Trophoblast cell (in vitro differentiated cells and primary cell): ENCODE results near the gene DDR2.

Experiments
- DNase-seq, 2 donors: peaks; one replicate each; pipeline ENCODE4 v3.0.0-alpha.2; 2016
- H2AFZ ChIP-seq: 2 replicates; pipeline ENCODE4 v1.6.1; 2013; ENCODE audit warnings: low read length, moderate library complexity, mild to moderate bottlenecking; ENCODE audit not compliant: insufficient read depth, poor library complexity
- H2AK5ac ChIP-seq: 2 replicates; pipeline ENCODE4 v1.6.1; 2013; ENCODE audit warnings: mild to moderate bottlenecking, low read length
- H2BK120ac ChIP-seq: 2 replicates; pipeline ENCODE4 v1.6.1; 2013; ENCODE audit warnings: low read length, mild to moderate bottlenecking, moderate library complexity; ENCODE audit not compliant: insufficient read depth, poor library complexity
- H2BK12ac ChIP-seq: 2 replicates; pipeline ENCODE4 v1.6.1; 2013; ENCODE audit warnings: mild to moderate bottlenecking, low read length, moderate library complexity
- H2BK5ac ChIP-seq: 2 replicates; pipeline ENCODE4 v1.6.1; 2013; ENCODE audit warnings: low read length, low read depth, moderate library complexity, mild to moderate bottlenecking; ENCODE audit not compliant: poor library complexity
- H3K14ac ChIP-seq: 2 replicates; pipeline ENCODE4 v1.6.1; 2013; ENCODE audit warnings: mild to moderate bottlenecking, low read length
- H3K18ac ChIP-seq: 2 replicates; pipeline ENCODE4 v1.6.1; 2013; ENCODE audit warnings: mild to moderate bottlenecking, low read length
- H3K23ac ChIP-seq: 2 replicates; pipeline ENCODE4 v1.6.1; 2013; ENCODE audit warnings: low read length
- H3K27ac ChIP-seq: 2 replicates; pipeline ENCODE4 v1.5.1; 2013; ENCODE audit warnings: low read depth, mild to moderate bottlenecking, inconsistent platforms, low read length, moderate library complexity
- H3K27me3 ChIP-seq: 2 replicates; pipeline ENCODE4 v1.6.1; 2013; ENCODE audit warnings: inconsistent platforms, mild to moderate bottlenecking, low read length, moderate library complexity; ENCODE audit not compliant: insufficient read depth
- H3K36me3 ChIP-seq, 2 experiments: 1 replicate in 1 of 2; 2 replicates in 1 of 2; pipeline ENCODE4 v1.6.1; 2013; ENCODE audit warnings: low read length in 2 of 2, mild to moderate bottlenecking in 2 of 2, moderate library complexity in 1 of 2; ENCODE audit not compliant: insufficient read depth in 2 of 2, control insufficient read depth in 1 of 2
- H3K4ac ChIP-seq: 2 replicates; pipeline ENCODE4 v1.6.1; 2013; ENCODE audit warnings: low read depth, mild to moderate bottlenecking, low read length, moderate library complexity
- H3K4me1 ChIP-seq, 2 experiments: 1 replicate in 1 of 2; 2 replicates in 1 of 2; pipeline ENCODE4 v1.6.1; 2013; ENCODE audit warnings: low read length in 2 of 2, mild to moderate bottlenecking in 2 of 2, moderate library complexity in 1 of 2; ENCODE audit not compliant: insufficient read depth in 2 of 2, control insufficient read depth in 1 of 2
- H3K4me2 ChIP-seq: 2 replicates; pipeline ENCODE4 v1.6.1; 2013; ENCODE audit warnings: inconsistent platforms, mild to moderate bottlenecking, low read length, moderate library complexity
- H3K4me3 ChIP-seq: 2 replicates; pipeline ENCODE4 v1.5.1; 2013; ENCODE audit warnings: mild to moderate bottlenecking, low read depth, low read length, inconsistent platforms
- H3K79me1 ChIP-seq: one replicate; pipeline ENCODE4 v1.6.1; 2013; ENCODE audit warnings: low read length
- H3K79me2 ChIP-seq: 2 replicates; pipeline ENCODE4 v1.6.1; 2013; ENCODE audit warnings: low read length, mild to moderate bottlenecking; ENCODE audit not compliant: control insufficient read depth, insufficient read depth, poor library complexity
- H3K9ac ChIP-seq: 2 replicates; pipeline ENCODE4 v1.6.1; 2013; ENCODE audit warnings: mild to moderate bottlenecking, low read length
- H3K9me3 ChIP-seq: 2 replicates; pipeline ENCODE4 v1.6.1; 2013; ENCODE audit warnings: low read depth, mild to moderate bottlenecking, control low read depth, inconsistent platforms, low read length; ENCODE audit not compliant: insufficient read depth
- H4K12ac ChIP-seq: 2 replicates; pipeline ENCODE4 v1.6.1; 2013; ENCODE audit warnings: low read depth, mild to moderate bottlenecking, low read length, moderate library complexity
- H4K8ac ChIP-seq: 2 replicates; pipeline ENCODE4 v1.6.1; 2013; ENCODE audit warnings: low read depth, mild to moderate bottlenecking, low read length, moderate library complexity
- H4K91ac ChIP-seq: one replicate; pipeline ENCODE4 v1.6.1; 2013; ENCODE audit warnings: low read depth, mild to moderate bottlenecking, low read length, moderate library complexity
- WGBS: extraction: QIAGEN DNeasy Blood & Tissue Kit; methylation state at CpG from one replicate; pipeline ENCODE4 v1.1.7; 2013; ENCODE audit warnings: missing lambda C conversion rate; ENCODE audit not compliant: insufficient read length, insufficient coverage; ENCODE audit errors: extremely low coverage; 5-methylcytosine and 5-hydroxymethylcytosine counted together

Gene DDR2

GRCh38 chr1:162674034-162674608 lies 41.9 kb downstream of the DDR2 start:
- H3K4me2 ChIP-seq, result no peak overlapping the region
- no peak overlapping the region for H3K9ac ChIP-seq
- peaks cover 0 to 5% of the 10 kb centered on the region in 2 experiments for H3K4me1 ChIP-seq
- no peak overlapping the region for H2BK5ac ChIP-seq
- no peak overlapping the region for H3K23ac ChIP-seq
- DNase-seq, result no peak
- H2BK12ac ChIP-seq, result no peak overlapping the region
- no peaks in the 10 kb centered on the region for H3K79me1 ChIP-seq
- H3K27me3 ChIP-seq, result no peaks in the 10 kb centered on the region
- no peak overlapping the region for H4K12ac ChIP-seq
- no peak overlapping the region for H3K4ac ChIP-seq
- no peak overlapping the region for H4K8ac ChIP-seq
- no peak overlapping the region for H3K18ac ChIP-seq
- no peak overlapping the region for H3K14ac ChIP-seq
- H2AK5ac ChIP-seq, result no peak overlapping the region
- H4K91ac ChIP-seq, result no peak overlapping the region
- no peaks in the 10 kb centered on the region for H3K79me2 ChIP-seq
- no CpG with 5 or more reads among the region's 2 CpGs for WGBS
- no peaks in the 10 kb centered on the region for H3K36me3 ChIP-seq
- H2AFZ ChIP-seq, result no peak overlapping the region
- no peaks in the 10 kb centered on the region for H3K9me3 ChIP-seq
- no peak overlapping the region for H2BK120ac ChIP-seq
- no peak overlapping the region for H3K27ac ChIP-seq
- H3K4me3 ChIP-seq, result no peak overlapping the region

GRCh38 chr1:162676087-162676486 lies 43.8 kb downstream of the DDR2 start:
- no peak overlapping the region for H2BK5ac ChIP-seq
- no peak overlapping the region for H2BK120ac ChIP-seq
- H3K4me3 ChIP-seq, result no peak overlapping the region
- no peak overlapping the region for H3K9ac ChIP-seq
- no peaks in the 10 kb centered on the region for H3K36me3 ChIP-seq
- peaks cover 3% of the 10 kb centered on the region for H3K79me1 ChIP-seq
- no peak overlapping the region for H2AFZ ChIP-seq
- no peak overlapping the region for H4K12ac ChIP-seq
- H2AK5ac ChIP-seq, result no peak overlapping the region
- H3K9me3 ChIP-seq, result no peaks in the 10 kb centered on the region
- no peak overlapping the region for H3K4me2 ChIP-seq
- no peak overlapping the region for H3K4ac ChIP-seq
- no peak for DNase-seq
- no peak overlapping the region for H4K91ac ChIP-seq
- peaks cover 0 to 5% of the 10 kb centered on the region in 2 experiments for H3K4me1 ChIP-seq
- H3K18ac ChIP-seq, result no peak overlapping the region
- H2BK12ac ChIP-seq, result no peak overlapping the region
- H3K27me3 ChIP-seq, result no peaks in the 10 kb centered on the region
- H3K27ac ChIP-seq, result no peak overlapping the region
- H3K79me2 ChIP-seq, result no peaks in the 10 kb centered on the region
- H3K23ac ChIP-seq, result no peak overlapping the region
- H4K8ac ChIP-seq, result no peak overlapping the region
- no CpG with 5 or more reads among the region's 2 CpGs for WGBS
- H3K14ac ChIP-seq, result no peak overlapping the region

GRCh38 chr1:162676750-162677149 lies 44.5 kb downstream of the DDR2 start:
- H4K91ac ChIP-seq, result no peak overlapping the region
- DNase-seq, result no peak
- H2AFZ ChIP-seq, result no peak overlapping the region
- peaks cover 3% of the 10 kb centered on the region for H3K79me1 ChIP-seq
- no peak overlapping the region for H3K9ac ChIP-seq
- H3K4ac ChIP-seq, result no peak overlapping the region
- H3K27ac ChIP-seq, result no peak overlapping the region
- no peaks in the 10 kb centered on the region for H3K9me3 ChIP-seq
- no peak overlapping the region for H2BK5ac ChIP-seq
- no peak overlapping the region for H3K4me3 ChIP-seq
- H2AK5ac ChIP-seq, result no peak overlapping the region
- no peak overlapping the region for H3K23ac ChIP-seq
- no peak overlapping the region for H4K8ac ChIP-seq
- no peaks in the 10 kb centered on the region for H3K27me3 ChIP-seq
- H3K18ac ChIP-seq, result no peak overlapping the region
- peaks cover 0 to 5% of the 10 kb centered on the region in 2 experiments for H3K4me1 ChIP-seq
- H3K36me3 ChIP-seq, result no peaks in the 10 kb centered on the region
- H3K79me2 ChIP-seq, result no peaks in the 10 kb centered on the region
- no peak overlapping the region for H2BK120ac ChIP-seq
- no peak overlapping the region for H3K4me2 ChIP-seq
- WGBS, result no CpG with 5 or more reads among the region's 7 CpGs
- H4K12ac ChIP-seq, result no peak overlapping the region
- no peak overlapping the region for H3K14ac ChIP-seq
- H2BK12ac ChIP-seq, result no peak overlapping the region

- no peaks in the 10 kb centered on the region for H3K79me2 ChIP-seq
- no peak overlapping the region for H4K91ac ChIP-seq
- no CpG with 5 or more reads among the region's 4 CpGs for WGBS
- no peak overlapping the region for H3K4me3 ChIP-seq
- H2BK120ac ChIP-seq, result no peak overlapping the region
- no peaks in the 10 kb centered on the region for H3K36me3 ChIP-seq
- H3K9ac ChIP-seq, result no peak overlapping the region
- no peaks in the 10 kb centered on the region for H3K27me3 ChIP-seq
- H3K14ac ChIP-seq, result no peak overlapping the region
- no peak overlapping the region for H3K4me2 ChIP-seq
- H3K79me1 ChIP-seq, result peaks cover 3% of the 10 kb centered on the region
- H3K18ac ChIP-seq, result no peak overlapping the region
- H3K4me1 ChIP-seq, result peaks cover 0 to 5% of the 10 kb centered on the region in 2 experiments
- no peak overlapping the region for H3K23ac ChIP-seq
- H2AFZ ChIP-seq, result no peak overlapping the region
- H4K12ac ChIP-seq, result no peak overlapping the region
- H3K9me3 ChIP-seq, result no peaks in the 10 kb centered on the region
- no peak overlapping the region for H2BK12ac ChIP-seq
- H2AK5ac ChIP-seq, result no peak overlapping the region
- no peak overlapping the region for H4K8ac ChIP-seq
- DNase-seq, result no peak
- H3K27ac ChIP-seq, result no peak overlapping the region
- H2BK5ac ChIP-seq, result no peak overlapping the region
- H3K4ac ChIP-seq, result no peak overlapping the region
Measured at GRCh38 chr1:162677607-162678371, 45.5 kb downstream of the DDR2 start.
